NCI-H1092 (cell line): Measurements from ENCODE around the gene KRT32.
A peak's percentile ranks its signal among the peaks of the same experiment; 100 is the strongest.

Source experiments
- DNase-seq: peaks from one replicate; lab custom pipeline; 2025; lab: John Stamatoyannopoulos, UW

The KRT32 gene

GRCh38 chr17:41492771-41493170 is 25.6 kb upstream of the KRT32 start:
- DNase-seq = no peak

GRCh38 chr17:41492351-41492750 is 25.2 kb upstream of the KRT32 start:
- DNase-seq = no peak

DNA sequence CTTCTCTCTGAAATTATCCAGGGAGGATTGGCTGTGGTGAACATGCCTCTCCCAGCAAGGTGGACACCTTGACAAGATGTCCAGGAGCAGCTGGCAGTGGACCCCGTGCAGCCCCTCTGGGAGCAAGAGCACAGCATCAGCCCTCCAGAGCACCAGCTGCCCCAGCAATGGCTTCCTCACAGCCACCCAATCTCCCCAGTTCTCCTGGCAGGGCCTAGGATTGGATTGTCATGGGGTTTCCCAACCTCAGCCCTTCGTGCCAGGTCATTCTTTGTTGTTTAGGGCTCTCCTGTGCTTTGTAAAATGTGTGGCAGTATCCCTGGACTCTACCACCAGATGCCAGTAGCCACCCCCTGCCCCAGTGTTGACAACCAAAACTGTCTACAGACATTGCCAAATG is 24.3 kb upstream of the KRT32 start:
- DNase-seq = no peak

DNA sequence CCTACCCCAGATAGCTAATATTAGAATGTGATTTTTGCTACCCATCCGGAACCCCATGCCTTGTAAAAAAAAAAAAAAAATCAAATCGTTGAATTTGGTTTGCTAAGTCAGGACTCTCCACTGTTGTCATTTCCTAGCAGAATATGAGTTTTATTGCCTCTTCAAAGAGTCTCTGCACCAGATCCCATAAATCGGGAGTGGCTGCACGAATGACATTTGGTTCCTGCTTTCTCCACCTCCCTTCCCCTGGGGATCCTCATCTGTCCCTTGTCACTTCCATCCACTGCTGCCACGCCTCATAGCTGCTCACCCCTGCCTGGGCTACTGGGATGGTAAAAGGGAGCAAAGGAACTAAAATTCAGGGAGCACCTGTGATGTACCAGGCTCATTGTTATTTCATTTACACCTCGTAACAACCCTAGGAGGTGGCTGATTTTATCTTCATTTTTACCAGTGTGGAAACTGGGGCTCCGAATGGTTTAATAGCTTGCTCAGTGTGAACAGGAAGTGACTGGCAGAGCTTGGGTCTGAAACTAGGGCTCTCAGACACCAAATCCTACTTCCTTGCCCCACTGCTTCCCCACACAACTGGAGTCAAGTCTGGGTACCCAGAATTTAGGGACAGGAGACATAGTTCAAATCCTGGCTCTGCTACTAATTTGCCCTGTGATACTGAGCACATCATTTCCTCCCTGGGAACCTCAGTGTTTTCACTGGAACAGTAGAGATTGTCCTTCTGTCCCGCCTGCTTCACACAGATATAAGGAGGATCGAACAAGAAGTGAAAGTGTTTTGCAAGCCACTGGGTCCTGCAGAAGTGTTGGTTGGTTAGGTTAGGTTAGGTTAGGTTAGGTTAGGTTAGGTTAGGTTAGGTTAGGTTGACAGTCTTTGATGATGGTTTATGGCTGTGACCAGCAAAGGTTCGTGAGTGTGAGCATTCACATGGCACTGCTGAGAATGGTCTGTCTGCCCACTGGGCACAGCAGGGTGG is 23.1 kb upstream of the KRT32 start:
- no peak for DNase-seq

DNA sequence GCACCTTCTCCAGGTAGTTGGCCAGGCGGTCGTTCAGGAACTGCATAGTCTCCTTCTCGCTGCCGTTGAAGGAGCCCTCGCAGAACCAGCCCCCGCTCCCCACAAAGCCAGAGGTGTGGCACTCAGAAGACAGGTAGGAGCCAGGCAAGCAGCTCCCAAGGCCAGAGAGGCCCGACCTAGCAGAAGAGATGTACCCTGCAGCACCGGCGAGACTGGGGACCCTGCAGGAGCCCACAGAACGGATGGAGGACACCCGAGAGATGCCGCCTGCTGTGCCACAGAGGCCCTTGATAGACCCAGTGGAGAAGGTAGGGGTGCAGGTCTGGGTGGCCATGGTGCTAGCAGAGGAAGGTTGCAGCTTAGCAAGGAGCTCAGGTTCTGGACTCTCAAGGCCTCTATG is 22.3 kb upstream of the KRT32 start, which contains the start of gene KRT36:
TSS of gene KRT36 (minus strand) at position 380 of the 400 bp plus-strand sequence. CDS start at position 334, 46 bp downstream.
- no peak for DNase-seq

- DNase-seq = no peak
Measured at GRCh38 chr17:41486809-41487530, 19.8 kb upstream of the KRT32 start.

GRCh38 chr17:41486316-41486715 is 19.1 kb upstream of the KRT32 start:
- no peak for DNase-seq

- DNase-seq = no peak
Measured at GRCh38 chr17:41484920-41485904, 18.0 kb upstream of the KRT32 start.

DNA sequence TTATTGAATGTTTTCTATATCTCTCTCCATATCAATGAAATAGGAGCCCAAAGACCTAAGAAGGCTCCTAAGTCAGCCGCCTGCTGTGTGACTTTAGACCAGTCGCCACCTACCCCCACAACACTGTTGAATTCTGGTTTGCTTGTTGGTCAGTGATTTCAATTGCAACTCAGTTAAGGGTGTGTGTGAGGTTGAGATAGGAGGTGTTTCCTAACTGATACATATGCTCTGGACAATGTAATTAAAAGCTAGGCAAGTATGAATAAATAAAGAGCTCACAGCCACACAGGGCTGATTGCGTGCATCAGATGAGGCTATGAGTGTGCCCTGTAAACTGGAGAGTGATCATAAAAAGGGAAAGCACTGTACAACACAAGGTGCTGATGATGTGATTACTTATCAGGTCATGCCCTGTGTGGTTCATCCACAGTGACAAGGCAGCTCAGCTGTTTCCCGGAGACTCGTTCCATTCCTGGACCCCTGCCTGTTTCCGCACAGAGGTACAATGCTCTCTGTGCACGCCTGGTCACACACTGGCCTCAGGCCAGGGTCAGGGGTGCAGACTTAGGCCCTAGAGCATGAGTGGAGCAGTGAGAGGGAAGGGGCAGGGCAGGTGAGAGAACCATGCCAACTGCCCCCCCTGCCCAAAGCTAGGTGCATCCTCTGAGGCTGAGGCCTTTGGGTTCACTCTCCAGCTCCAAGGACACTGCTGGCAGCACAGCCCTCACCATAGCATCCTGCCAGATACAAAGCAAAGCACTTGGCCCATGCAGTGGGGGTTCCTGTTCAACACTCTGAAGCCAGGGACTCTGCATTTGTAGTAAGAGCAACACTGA is 17.0 kb upstream of the KRT32 start:
- DNase-seq = peak; percentile 32

GRCh38 chr17:41483531-41483930 is 16.3 kb upstream of the KRT32 start:
- DNase-seq = no peak

GRCh38 chr17:41481036-41481435 is 13.8 kb upstream of the KRT32 start, which contains the start of gene KRT35:
Gene KRT35 (minus strand): TSS chr17:41481151. CDS start chr17:41481097, 54 bp downstream.
- DNase-seq = no peak

- no peak for DNase-seq
Measured at GRCh38 chr17:41480581-41480980, 13.4 kb upstream of the KRT32 start.

GRCh38 chr17:41480136-41480535 is 12.9 kb upstream of the KRT32 start:
- no peak for DNase-seq

GRCh38 chr17:41478237-41478636 is 11.1 kb upstream of the KRT32 start:
- DNase-seq = no peak

DNA sequence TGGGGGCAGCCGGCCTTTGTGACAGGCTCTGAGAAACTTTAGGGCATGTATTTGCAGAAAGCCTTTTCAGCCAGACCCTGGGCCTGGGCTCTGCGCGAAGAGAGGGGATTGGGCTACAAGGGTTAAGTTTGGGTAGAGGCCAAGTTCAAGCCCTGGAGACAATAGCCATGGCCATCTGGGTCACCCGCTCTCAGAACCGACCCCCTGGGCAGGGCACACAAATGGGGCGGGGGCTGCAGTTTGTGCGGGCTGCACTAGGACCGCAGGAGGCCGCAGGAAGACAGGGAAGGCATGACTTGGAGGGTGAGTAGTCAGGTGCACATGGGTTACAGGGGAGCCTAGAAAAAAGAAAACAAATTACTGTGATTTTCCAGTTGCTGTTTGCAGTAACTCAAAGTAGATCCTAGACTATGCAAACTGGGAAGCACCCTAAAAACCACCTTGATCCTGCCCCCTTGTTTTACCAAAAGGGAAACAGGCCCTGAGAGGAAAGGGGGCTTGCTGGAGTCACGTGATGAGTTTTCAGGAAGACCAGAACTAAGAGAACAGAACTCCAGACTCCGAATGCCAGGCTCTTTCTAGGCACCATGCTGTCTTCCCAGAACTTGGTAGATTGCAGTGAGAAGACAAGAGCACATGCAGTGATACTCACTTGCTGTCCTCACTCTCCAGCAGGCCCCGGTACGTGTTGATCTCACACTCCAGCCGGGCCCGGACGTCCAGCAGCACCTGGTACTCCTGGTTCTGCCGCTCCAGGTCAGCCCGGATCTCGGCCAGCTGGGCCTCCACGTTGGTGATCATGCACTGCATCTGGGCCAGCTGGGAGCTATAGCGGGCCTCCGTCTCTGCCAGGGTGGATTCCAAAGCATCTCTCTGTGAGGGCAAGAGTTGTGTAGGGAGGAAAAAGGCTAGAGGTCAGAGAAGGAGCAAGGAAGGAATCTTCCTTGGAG is 10.0 kb upstream of the KRT32 start:
- no peak for DNase-seq

GRCh38 chr17:41475421-41475820 is 8.2 kb upstream of the KRT32 start:
- no peak for DNase-seq

DNA sequence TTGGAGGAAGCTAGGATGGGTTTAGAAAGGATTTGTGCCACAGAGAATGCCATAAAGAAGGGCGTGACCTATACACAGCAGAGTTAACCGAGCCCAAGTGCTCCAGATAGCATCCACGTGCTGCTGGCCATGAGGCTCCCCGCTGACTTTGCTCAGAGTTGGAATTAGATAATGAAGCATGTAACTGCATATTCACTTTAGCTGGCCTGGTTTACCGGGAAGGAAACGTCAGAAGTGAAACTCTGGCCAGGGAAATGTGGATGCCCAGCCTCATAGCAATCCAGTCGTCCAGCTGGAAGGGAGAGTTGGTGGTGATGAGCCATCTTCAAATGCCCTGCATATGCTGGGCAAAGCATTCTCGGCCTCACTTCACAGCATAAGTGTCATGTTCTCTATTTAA is 7.7 kb upstream of the KRT32 start:
- DNase-seq = no peak

- DNase-seq = no peak
Measured at GRCh38 chr17:41468346-41468745, 1.2 kb upstream of the KRT32 start.

DNA sequence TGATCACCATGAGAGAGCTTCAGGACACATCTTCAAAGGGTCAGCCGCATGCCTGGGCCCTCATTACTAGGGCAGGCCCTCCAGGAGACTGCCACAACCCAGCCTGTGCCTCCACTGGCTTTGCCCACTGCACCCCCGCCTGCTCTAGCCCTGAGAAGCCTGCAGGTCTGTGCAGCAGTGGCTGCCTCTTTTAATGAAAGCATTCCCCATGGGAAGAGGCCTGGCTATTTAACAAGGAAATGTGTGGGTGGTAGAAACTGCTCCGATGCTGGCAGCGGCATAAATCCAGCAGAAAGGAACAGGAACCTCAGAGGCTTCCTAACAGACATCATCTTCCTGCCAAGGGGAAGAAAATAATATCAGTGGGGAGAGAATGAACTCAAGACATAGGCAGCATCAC is 375 bp upstream of the KRT32 start:
- no peak for DNase-seq

DNA sequence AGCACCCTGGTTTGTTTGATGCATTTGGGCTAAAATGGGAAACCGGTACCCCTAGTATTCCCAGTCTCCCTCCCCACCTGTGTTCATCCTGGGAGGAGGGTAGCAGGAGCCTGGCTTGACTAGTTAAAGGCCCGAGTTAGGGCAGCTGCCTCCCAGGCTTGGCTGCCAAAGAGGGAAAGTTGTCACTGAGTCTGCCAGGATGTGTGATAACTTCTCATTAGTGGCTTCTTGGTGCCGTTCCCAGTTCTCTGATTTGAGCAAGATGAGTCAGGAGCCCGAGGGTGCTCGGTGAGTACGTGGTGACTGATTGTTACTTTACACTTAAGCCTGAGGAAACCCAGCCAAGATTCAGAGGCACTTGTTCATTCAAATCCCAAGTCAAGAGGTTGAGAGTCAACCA is 2.5 kb downstream of the KRT32 start:
- no peak for DNase-seq
